SK-N-DZ (cell line): Measurements from ENCODE around the gene RHOT2.

Experiments used
- DNase-seq: peaks from one replicate; pipeline ENCODE4 v3.0.0-alpha.2; 2015; ENCODE audit warnings: low spot score

RHOT2 gene

GRCh38 chr16:714079-714478 lies 46.1 kb downstream of the RHOT2 start:
- DNase-seq: no peak

- peak; percentile 82 for DNase-seq
These were observed 46.9 kb downstream of the RHOT2 start, which contains the start of gene METRN for GRCh38 chr16:714558-715476. METRN (plus strand) TSS chr16:715118; CDS start chr16:715290, 172 bp downstream.

GRCh38 chr16:715477-716199 lies 47.7 kb downstream of the RHOT2 start:
- DNase-seq: no peak

GRCh38 chr16:716200-716568 lies 48.3 kb downstream of the RHOT2 start:
- no peak for DNase-seq

GRCh38 chr16:716768-717325 lies 48.9 kb downstream of the RHOT2 start:
- no peak for DNase-seq

- no peak for DNase-seq
These were observed 49.7 kb downstream of the RHOT2 start for GRCh38 chr16:717450-718245.

GRCh38 chr16:718389-718788 lies 50.5 kb downstream of the RHOT2 start:
- DNase-seq: no peak

- no peak for DNase-seq
These were observed 51.0 kb downstream of the RHOT2 start for GRCh38 chr16:718922-719321.

GRCh38 chr16:719815-720446 lies 52.0 kb downstream of the RHOT2 start:
- DNase-seq: peak; percentile 78

- peak; percentile 92 for DNase-seq
These were observed 52.6 kb downstream of the RHOT2 start for GRCh38 chr16:720447-720989.

GRCh38 chr16:720990-721764 lies 53.2 kb downstream of the RHOT2 start, which contains the start of gene ANTKMT:
ANTKMT (plus strand) TSS chr16:721146; CDS start chr16:721275, 129 bp downstream.
- DNase-seq: peak; percentile 87

GRCh38 chr16:721765-722540 lies 54.0 kb downstream of the RHOT2 start:
- no peak for DNase-seq

GRCh38 chr16:722835-723633 lies 55.1 kb downstream of the RHOT2 start:
- DNase-seq: no peak

GRCh38 chr16:723695-724094 lies 55.8 kb downstream of the RHOT2 start:
- no peak for DNase-seq
